Measurements from ENCODE around the gene PRLR. TPM values are rescaled to one million over a fixed set of nuclear protein-coding genes. Genes with fewer than 3 reads are reported as not detected.
"Not testable (repeated sequence)": the region's sequence is repeated elsewhere in the genome, so short reads cannot be mapped to it uniquely, and the experiment has no call there.

The PRLR gene
- total and polyA plus RNA-seq, 8 donors: 0.61 to 16.6 (median 8.1) TPM

DNA sequence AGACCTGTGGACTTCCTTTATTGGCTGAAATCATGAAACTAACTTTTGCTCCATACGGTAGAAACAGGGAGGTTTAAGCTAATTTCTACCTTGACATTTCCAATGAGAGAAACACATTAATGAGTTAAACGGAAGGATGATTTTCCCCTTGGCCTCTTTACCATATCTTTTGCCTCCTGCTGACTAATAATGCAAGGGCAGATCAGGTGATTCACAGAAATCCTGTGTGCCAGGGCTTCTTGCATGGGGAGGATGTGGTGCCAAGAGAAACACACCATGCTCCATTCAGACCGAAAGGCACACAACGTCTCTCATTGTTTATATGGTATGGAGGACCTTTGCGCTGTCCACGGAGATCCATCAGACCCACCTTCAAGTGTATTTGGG lies 17.4 kb upstream of the PRLR start:
- DNase-seq (peak in 4 of 6 donors; percentile 33 to 71 (median 60)), FAIRE-seq (no peak), ATAC-seq (peak; percentile 69 to 90 (median 88))
- TF ChIP-seq, protein P1, sequence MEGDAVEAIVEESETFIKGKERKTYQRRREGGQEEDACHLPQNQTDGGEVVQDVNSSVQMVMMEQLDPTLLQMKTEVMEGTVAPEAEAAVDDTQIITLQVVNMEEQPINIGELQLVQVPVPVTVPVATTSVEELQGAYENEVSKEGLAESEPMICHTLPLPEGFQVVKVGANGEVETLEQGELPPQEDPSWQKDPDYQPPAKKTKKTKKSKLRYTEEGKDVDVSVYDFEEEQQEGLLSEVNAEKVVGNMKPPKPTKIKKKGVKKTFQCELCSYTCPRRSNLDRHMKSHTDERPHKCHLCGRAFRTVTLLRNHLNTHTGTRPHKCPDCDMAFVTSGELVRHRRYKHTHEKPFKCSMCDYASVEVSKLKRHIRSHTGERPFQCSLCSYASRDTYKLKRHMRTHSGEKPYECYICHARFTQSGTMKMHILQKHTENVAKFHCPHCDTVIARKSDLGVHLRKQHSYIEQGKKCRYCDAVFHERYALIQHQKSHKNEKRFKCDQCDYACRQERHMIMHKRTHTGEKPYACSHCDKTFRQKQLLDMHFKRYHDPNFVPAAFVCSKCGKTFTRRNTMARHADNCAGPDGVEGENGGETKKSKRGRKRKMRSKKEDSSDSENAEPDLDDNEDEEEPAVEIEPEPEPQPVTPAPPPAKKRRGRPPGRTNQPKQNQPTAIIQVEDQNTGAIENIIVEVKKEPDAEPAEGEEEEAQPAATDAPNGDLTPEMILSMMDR (IDR thresholded peaks at IDR 0.05): no peak
- intact Hi-C loops (cut with DNase I): no loop called here
- H3K36me3 ChIP-seq: no peaks in the 10 kb centered on the region
- no peaks in the 10 kb centered on the region for H3K27me3 ChIP-seq
- peaks cover 6 to 24% (median 20%) of the 10 kb centered on the region in 3 donors for H3K4me1 ChIP-seq
- peak overlapping the region; percentile 13 to 83 (median 68) for H3K27ac ChIP-seq
- no peak overlapping the region for H3K4me3 ChIP-seq
- WGBS, 2 donors: 42 to 46% methylated on average over 6 of the region's 6 CpGs
- H3K9me3 ChIP-seq: no peaks in the 10 kb centered on the region

DNA sequence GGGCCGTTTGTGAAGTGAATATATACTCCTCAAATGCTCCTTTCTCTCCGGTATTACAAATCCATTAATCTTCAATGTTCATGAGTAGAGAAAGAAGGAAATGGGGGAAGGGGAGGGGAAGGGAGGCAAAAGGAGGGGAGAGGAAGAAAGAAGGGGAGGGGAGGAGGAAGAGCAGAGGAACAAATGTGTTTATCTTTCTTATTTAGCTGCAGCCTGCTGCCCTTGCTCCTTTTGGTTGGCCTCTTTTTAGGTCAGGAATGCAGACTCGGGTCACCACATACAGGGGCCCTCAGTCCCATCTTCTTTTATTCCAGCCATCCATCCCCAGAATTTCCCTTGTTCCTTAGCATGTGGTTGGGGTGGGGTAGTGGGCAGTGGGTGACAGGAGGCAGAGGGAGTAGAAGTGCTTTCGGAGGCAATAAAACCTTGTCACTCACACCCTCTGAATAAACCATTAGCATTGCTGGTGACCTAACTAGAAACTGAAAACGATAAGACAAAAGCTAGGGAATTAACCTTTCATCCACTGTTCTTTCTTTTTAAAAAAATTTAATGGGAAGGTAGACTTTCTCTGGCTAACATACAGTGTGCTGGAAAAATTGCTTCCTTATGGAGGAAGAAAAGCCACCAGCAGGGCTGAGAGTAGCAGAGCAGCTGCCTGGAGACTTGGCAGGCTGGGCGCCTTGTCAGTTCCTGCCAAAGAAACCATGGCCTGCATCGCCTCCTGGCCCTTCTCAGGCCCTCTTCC lies 16.8 kb upstream of the PRLR start:
- H3K9me3 ChIP-seq: no peaks in the 10 kb centered on the region
- H3K36me3 ChIP-seq: no peaks in the 10 kb centered on the region
- peak overlapping the region; percentile 13 to 83 (median 68) for H3K27ac ChIP-seq
- no peak for FAIRE-seq
- H3K4me1 ChIP-seq: peaks cover 6 to 28% (median 20%) of the 10 kb centered on the region in 3 donors
- TF ChIP-seq, protein P1 (IDR thresholded peaks at IDR 0.05): peak in 2 of 4 donors; percentile 3 to 11
- H3K4me3 ChIP-seq: no peak overlapping the region
- DNase-seq: peak; percentile 68 to 86 (median 75)
- 29 to 32% methylated on average over 7 of the region's 7 CpGs for WGBS, 2 donors
- intact Hi-C loops (cut with DNase I): no loop called here
- no peaks in the 10 kb centered on the region for H3K27me3 ChIP-seq
- peak; percentile 85 to 93 (median 88) for ATAC-seq

DNA sequence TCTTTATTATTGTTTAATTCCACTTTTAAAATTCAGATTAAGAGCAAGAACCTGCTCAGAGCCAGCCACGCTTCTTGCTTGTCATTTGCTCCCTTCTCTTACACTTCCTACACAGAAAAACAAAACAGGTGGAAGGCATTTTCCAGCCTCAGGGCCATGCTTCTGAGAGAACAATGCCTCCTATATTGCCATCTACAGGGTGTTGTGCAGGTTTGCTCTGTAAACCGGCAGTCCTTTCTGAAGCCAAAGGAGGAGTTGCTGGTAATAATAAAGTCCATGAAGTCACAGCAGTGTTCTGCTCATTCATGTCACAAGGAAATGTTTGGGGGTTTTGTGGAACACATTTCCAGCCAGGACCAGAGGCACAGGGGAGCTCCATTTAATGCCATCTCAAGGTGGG lies 16.1 kb upstream of the PRLR start:
- Histone ChIP-seq H3K36me3 (no peaks in the 10 kb centered on the region), H3K27ac (peak overlapping the region; percentile 13 to 83 (median 68)), H3K9me3 (no peaks in the 10 kb centered on the region), H3K4me1 (peaks cover 6 to 28% (median 20%) of the 10 kb centered on the region in 3 donors), H3K27me3 (no peaks in the 10 kb centered on the region), H3K4me3 (no peak overlapping the region)
- FAIRE-seq (no peak), ATAC-seq (peak; percentile 74 to 88 (median 86)), DNase-seq (peak in 3 of 6 donors; percentile 37 to 55 (median 43))
- TF ChIP-seq, protein P1 (IDR thresholded peaks at IDR 0.05): peak in 3 of 4 donors; percentile 12 to 34 (median 23)
- WGBS, 2 donors: 15% methylated on average over 2 of the region's 2 CpGs
- intact Hi-C loops (cut with DNase I): no loop called here

DNA sequence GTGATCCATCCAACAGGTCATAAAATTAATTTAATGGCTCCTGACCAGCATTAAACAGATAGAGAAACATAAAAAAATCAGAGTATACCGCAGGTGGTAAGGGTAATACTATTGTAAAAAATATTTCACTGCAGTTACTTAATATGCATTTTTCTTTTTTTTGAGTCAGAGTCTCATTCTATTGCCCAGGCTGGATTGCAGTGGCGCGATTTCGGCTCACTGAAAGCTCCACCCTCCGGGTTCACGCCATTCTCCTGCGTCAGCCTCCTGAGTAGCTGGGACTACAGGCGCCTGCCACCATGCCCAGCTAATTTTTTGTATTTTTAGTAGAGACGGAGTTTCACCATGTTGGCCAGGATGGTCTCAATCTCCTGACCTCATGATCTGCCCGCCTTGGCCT lies 15.1 kb upstream of the PRLR start:
- peaks cover 6 to 28% (median 20%) of the 10 kb centered on the region in 3 donors for H3K4me1 ChIP-seq
- ATAC-seq; intact Hi-C loops (cut with DNase I); H3K4me3 ChIP-seq; FAIRE-seq; DNase-seq; H3K27ac ChIP-seq; H3K27me3 ChIP-seq; H3K9me3 ChIP-seq; H3K36me3 ChIP-seq: not testable (repeated sequence)
- WGBS, 2 donors: 91 to 93% methylated on average over 9 to 10 of the region's 10 CpGs

DNA sequence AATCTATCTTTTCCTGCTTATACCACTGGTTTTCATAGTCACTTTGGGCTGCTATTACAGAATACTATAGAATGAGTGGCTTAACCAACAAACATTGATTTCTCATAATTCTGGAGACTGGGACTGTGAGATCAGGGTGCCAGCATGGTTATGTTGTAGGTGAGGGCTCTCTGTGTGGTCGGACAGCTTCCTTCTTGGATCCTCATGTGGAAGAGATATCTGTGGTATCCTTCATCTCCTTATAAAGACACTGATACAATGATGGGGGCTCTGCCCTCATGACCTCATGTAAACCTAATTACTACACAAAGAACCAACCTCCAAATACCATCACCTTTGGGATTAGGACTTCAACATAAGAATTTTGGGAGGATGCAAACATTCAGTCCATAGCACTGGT lies 13.9 kb upstream of the PRLR start:
- Histone ChIP-seq H3K9me3 (no peaks in the 10 kb centered on the region), H3K36me3 (no peaks in the 10 kb centered on the region), H3K4me1 (peaks cover 9 to 38% (median 20%) of the 10 kb centered on the region in 3 donors), H3K27me3 (no peaks in the 10 kb centered on the region), H3K27ac (no peak overlapping the region), H3K4me3 (no peak overlapping the region)
- TF ChIP-seq, protein P1 (IDR thresholded peaks at IDR 0.05): no peak
- intact Hi-C loops (cut with DNase I): no loop called here
- FAIRE-seq (no peak), DNase-seq (no peak), ATAC-seq (no peak)
- WGBS, 2 donors: 90 to 97% methylated on average over 1 of the region's 1 CpG
